HepG2 (cell line): ENCODE data around the gene LRRN3.

Source experiments
- ARNTL ChIP-seq: sonication (generic); formaldehyde crosslinking; IDR thresholded peaks from 2 replicates; pipeline ENCODE4 v1.4.0; 2020; ENCODE audit warnings: mild to moderate bottlenecking, missing genetic modification reagents
- CHD2 ChIP-seq: IDR thresholded peaks from 2 replicates; pipeline ENCODE4 v1.6.1; 2011; ENCODE audit warnings: low read depth, low read length, improper control_type of control experiment
- KAT8 ChIP-seq: IDR thresholded peaks from 2 replicates; pipeline ENCODE4 v1.6.1; 2016; ENCODE audit warnings: missing genetic modification reagents, missing compliant biosample characterization
- MED8 ChIP-seq: sonication (generic); formaldehyde crosslinking; IDR thresholded peaks from 2 replicates; pipeline ENCODE4 v1.8.1; 2023; ENCODE audit warnings: mild to moderate bottlenecking, missing genetic modification reagents; ENCODE audit not compliant: insufficient replicate concordance
- NFATC3 ChIP-seq: sonication (generic); formaldehyde crosslinking; IDR thresholded peaks from 2 replicates; pipeline ENCODE4 v1.5.1; 2020; ENCODE audit warnings: mild to moderate bottlenecking, missing genetic modification reagents
- POLR2A ChIP-seq, 2 experiments: IDR thresholded peaks; 2 replicates each; pipeline ENCODE4 v1.6.1; 2011; ENCODE audit warnings: low read depth in 2 of 2, low read length in 2 of 2, mild to moderate bottlenecking in 1 of 2, moderate library complexity in 1 of 2; ENCODE audit not compliant: insufficient read depth in 1 of 2
- SETDB1 ChIP-seq: sonication (generic); formaldehyde crosslinking; IDR thresholded peaks from 2 replicates; pipeline ENCODE4 v1.5.1; 2020; ENCODE audit warnings: missing genetic modification reagents, mild to moderate bottlenecking, borderline replicate concordance
- SMC3 ChIP-seq: IDR thresholded peaks from 2 replicates; pipeline ENCODE4 v1.6.1; 2011; ENCODE audit warnings: low read length, improper control_type of control experiment
- SP140L ChIP-seq: sonication (generic); formaldehyde crosslinking; IDR thresholded peaks from 2 replicates; pipeline ENCODE4 v1.4.0; 2020; ENCODE audit warnings: missing genetic modification reagents, borderline replicate concordance
- YY1 ChIP-seq: IDR thresholded peaks from 2 replicates; pipeline ENCODE4 v1.6.1; 2011; ENCODE audit warnings: low read length, low read depth, moderate library complexity, mild to moderate bottlenecking; ENCODE audit not compliant: insufficient read depth, insufficient replicate concordance
- ZNF572 ChIP-seq: sonication (generic); formaldehyde crosslinking; IDR thresholded peaks from 2 replicates; pipeline ENCODE4 v1.5.1; 2020; ENCODE audit warnings: mild to moderate bottlenecking, missing genetic modification reagents
- TF ChIP-seq, protein P1 (sequence below): sonication (generic); formaldehyde crosslinking; IDR thresholded peaks from 2 replicates; pipeline ENCODE4 v1.8.0; 2022; ENCODE audit warnings: mild to moderate bottlenecking, missing genetic modification reagents
- TF ChIP-seq, protein P2 (sequence below): sonication (generic); formaldehyde crosslinking; IDR thresholded peaks from 2 replicates; pipeline ENCODE4 v1.5.0; 2020; ENCODE audit warnings: mild to moderate bottlenecking, missing genetic modification reagents, moderate library complexity
- TF ChIP-seq, protein P3 (sequence below): IDR thresholded peaks from 2 replicates; pipeline ENCODE4 v1.6.1; 2016; ENCODE audit warnings: mild to moderate bottlenecking

DNA sequence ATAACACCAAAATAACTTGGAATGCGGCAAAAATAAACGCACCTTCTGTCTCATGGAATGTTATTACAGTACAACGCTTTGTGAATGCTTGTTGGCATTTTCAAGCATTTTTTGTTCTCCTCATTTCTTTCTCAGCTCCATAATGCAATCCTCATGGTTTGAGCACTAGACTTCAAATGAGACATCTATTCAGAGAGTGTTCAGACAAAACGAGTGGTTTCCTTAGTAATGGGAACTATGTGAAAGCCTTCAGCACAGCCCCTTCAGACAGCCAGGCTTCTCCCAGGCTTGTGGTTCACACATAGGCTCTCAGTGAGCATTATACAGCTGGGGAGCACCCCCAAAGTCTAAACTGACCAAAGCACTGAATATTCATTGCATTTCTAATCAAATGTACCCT, 8.6 kb upstream of the LRRN3 start:
- TF ChIP-seq, protein P1, sequence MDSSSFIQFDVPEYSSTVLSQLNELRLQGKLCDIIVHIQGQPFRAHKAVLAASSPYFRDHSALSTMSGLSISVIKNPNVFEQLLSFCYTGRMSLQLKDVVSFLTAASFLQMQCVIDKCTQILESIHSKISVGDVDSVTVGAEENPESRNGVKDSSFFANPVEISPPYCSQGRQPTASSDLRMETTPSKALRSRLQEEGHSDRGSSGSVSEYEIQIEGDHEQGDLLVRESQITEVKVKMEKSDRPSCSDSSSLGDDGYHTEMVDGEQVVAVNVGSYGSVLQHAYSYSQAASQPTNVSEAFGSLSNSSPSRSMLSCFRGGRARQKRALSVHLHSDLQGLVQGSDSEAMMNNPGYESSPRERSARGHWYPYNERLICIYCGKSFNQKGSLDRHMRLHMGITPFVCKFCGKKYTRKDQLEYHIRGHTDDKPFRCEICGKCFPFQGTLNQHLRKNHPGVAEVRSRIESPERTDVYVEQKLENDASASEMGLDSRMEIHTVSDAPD (CRISPR knock-in tag) = no peak
- TF ChIP-seq, protein P2, sequence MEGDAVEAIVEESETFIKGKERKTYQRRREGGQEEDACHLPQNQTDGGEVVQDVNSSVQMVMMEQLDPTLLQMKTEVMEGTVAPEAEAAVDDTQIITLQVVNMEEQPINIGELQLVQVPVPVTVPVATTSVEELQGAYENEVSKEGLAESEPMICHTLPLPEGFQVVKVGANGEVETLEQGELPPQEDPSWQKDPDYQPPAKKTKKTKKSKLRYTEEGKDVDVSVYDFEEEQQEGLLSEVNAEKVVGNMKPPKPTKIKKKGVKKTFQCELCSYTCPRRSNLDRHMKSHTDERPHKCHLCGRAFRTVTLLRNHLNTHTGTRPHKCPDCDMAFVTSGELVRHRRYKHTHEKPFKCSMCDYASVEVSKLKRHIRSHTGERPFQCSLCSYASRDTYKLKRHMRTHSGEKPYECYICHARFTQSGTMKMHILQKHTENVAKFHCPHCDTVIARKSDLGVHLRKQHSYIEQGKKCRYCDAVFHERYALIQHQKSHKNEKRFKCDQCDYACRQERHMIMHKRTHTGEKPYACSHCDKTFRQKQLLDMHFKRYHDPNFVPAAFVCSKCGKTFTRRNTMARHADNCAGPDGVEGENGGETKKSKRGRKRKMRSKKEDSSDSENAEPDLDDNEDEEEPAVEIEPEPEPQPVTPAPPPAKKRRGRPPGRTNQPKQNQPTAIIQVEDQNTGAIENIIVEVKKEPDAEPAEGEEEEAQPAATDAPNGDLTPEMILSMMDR = no peak
- TF ChIP-seq SMC3 = no peak
- no peak for TF ChIP-seq NFATC3 (CRISPR knock-in tag)
- TF ChIP-seq ARNTL = no peak
- TF ChIP-seq CHD2 = no peak
- TF ChIP-seq POLR2A (IDR thresholded peaks at IDR 0.05; ENCODE audit: insufficient read depth in 1 of 2, low read depth in 2 of 2, low read length in 2 of 2) = no peak
- no peak for TF ChIP-seq MED8 (CRISPR knock-in tag)
- TF ChIP-seq ZNF572 = no peak
- TF ChIP-seq YY1 = no peak
- no peak for TF ChIP-seq SP140L (CRISPR knock-in tag)
- TF ChIP-seq, protein P3, sequence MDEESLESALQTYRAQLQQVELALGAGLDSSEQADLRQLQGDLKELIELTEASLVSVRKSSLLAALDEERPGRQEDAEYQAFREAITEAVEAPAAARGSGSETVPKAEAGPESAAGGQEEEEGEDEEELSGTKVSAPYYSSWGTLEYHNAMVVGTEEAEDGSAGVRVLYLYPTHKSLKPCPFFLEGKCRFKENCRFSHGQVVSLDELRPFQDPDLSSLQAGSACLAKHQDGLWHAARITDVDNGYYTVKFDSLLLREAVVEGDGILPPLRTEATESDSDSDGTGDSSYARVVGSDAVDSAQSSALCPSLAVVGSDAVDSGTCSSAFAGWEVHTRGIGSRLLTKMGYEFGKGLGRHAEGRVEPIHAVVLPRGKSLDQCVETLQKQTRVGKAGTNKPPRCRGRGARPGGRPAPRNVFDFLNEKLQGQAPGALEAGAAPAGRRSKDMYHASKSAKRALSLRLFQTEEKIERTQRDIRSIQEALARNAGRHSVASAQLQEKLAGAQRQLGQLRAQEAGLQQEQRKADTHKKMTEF (CRISPR knock-in tag) = no peak
- TF ChIP-seq KAT8 = no peak
- no peak for TF ChIP-seq SETDB1
